Fibroblast of the aortic adventitia (primary cell): ENCODE results near the gene LRP1. TPM values are rescaled to one million over a fixed set of nuclear protein-coding genes. Genes with fewer than 3 reads are reported as not detected.

Source experiments
- DNase-seq: peaks from one replicate; pipeline ENCODE4 v3.0.0-alpha.2; 2010; ENCODE audit warnings: low read depth
- H3K4me3 ChIP-seq: 2 replicates; pipeline ENCODE4 v1.5.1; 2011; ENCODE audit warnings: low read depth, mild to moderate bottlenecking, control low read depth, low read length, moderate library complexity
- CTCF ChIP-seq: IDR thresholded peaks from 2 replicates; pipeline ENCODE4 v1.5.1; 2011; ENCODE audit warnings: mild to moderate bottlenecking, low read length, control low read depth, inconsistent platforms; ENCODE audit not compliant: insufficient read depth
- total RNA-seq: library from RNA; depleted of rRNA; stranded (reverse); fragments of >200 nt; gene quantifications from 2 replicates; pipeline ENCODE4 v1.2.3, GENCODE V29; 2012; ENCODE audit warnings: low replicate concordance

The LRP1 gene
- total RNA-seq, 1 donor = 541 TPM

GRCh38 chr12:57225680-57226210 lies 97.5 kb downstream of the LRP1 start:
- TF ChIP-seq CTCF = no peak
- no peak overlapping the region for H3K4me3 ChIP-seq
- DNase-seq = no peak

- no peak overlapping the region for H3K4me3 ChIP-seq
- no peak for TF ChIP-seq CTCF
- no peak for DNase-seq
Measured at GRCh38 chr12:57226588-57227314, 98.5 kb downstream of the LRP1 start.

- no peak for TF ChIP-seq CTCF
- no peak for DNase-seq
- H3K4me3 ChIP-seq = no peak overlapping the region
Measured at GRCh38 chr12:57227315-57228115, 99.2 kb downstream of the LRP1 start.

- DNase-seq = no peak
- peak; percentile 1 for TF ChIP-seq CTCF
- peak overlapping the region; percentile 93 for H3K4me3 ChIP-seq
Measured at GRCh38 chr12:57229046-57229633, 100.9 kb downstream of the LRP1 start.

- DNase-seq = peak; percentile 98
- H3K4me3 ChIP-seq = peak within 1 kb of the TSS; percentile 93
- TF ChIP-seq CTCF = no peak
Measured at GRCh38 chr12:57229634-57230380, 101.5 kb downstream of the LRP1 start, which contains the start of gene SHMT2. Gene SHMT2 (plus strand): TSS chr12:57229711. CDS start chr12:57229779, 68 bp downstream.
